ENCODE data around the gene PLP2. TPM values are rescaled to one million over a fixed set of nuclear protein-coding genes. Genes with fewer than 3 reads are reported as not detected.
"Not testable (repeated sequence)": the region's sequence is repeated elsewhere in the genome, so short reads cannot be mapped to it uniquely, and the experiment has no call there.

Gene PLP2
- total RNA-seq, 3 donors from 2014 or later (not counting 1 experiment from before 2014, with no cell fraction given), result 29.3 to 69.7 (median 34.8) TPM

DNA sequence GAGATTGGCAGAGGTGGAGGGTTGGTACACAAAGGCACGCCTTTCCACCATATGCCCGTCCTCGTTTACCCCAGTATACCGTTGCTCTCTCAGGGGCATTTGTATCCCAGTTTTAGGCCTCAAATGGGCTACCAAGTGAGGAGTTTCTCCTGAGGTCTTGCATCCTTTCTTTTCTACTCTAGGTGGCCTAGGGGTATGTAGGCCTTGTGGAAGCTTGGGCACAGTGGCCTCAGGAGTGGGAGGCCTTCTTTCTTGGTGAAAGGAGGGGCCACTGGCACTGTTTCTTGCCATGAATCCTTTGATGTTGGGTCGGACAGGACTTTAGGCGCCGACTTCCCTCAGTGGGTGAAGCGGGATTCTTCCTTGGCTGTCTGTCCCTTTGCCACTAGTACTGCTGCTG, 24.4 kb upstream of the PLP2 start:
- no peaks in the 10 kb centered on the region for H3K9me3 ChIP-seq (ENCODE audit: control insufficient read depth, insufficient read depth, low read length)
- Mint-ChIP-seq H3K9me3 (no peaks in the 10 kb centered on the region), H3K27me3 (ENCODE audit: low read depth in 2 of 2) (no peaks in the 10 kb centered on the region), H3K4me1 (no peaks in the 10 kb centered on the region), H3K36me3 (no peaks in the 10 kb centered on the region), H3K4me3 (no peak overlapping the region), H3K27ac (no peak overlapping the region)
- TF ChIP-seq, protein P1, sequence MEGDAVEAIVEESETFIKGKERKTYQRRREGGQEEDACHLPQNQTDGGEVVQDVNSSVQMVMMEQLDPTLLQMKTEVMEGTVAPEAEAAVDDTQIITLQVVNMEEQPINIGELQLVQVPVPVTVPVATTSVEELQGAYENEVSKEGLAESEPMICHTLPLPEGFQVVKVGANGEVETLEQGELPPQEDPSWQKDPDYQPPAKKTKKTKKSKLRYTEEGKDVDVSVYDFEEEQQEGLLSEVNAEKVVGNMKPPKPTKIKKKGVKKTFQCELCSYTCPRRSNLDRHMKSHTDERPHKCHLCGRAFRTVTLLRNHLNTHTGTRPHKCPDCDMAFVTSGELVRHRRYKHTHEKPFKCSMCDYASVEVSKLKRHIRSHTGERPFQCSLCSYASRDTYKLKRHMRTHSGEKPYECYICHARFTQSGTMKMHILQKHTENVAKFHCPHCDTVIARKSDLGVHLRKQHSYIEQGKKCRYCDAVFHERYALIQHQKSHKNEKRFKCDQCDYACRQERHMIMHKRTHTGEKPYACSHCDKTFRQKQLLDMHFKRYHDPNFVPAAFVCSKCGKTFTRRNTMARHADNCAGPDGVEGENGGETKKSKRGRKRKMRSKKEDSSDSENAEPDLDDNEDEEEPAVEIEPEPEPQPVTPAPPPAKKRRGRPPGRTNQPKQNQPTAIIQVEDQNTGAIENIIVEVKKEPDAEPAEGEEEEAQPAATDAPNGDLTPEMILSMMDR (IDR thresholded peaks at IDR 0.05), result no peak
- no peaks in the 10 kb centered on the region for H3K36me3 ChIP-seq (ENCODE audit: control insufficient read depth, insufficient read depth, low read length)
- 100% methylated on average over 8 of the region's 8 CpGs for WGBS (ENCODE audit: insufficient coverage)
- intact Hi-C loops (cut with micrococcal nuclease), result no loop called here
- H3K27ac ChIP-seq (ENCODE audit: low read length), result no peak overlapping the region
- no peak for DNase-seq
- no peaks in the 10 kb centered on the region for H3K4me1 ChIP-seq (ENCODE audit: control insufficient read depth, insufficient read depth, low read length)
- no peaks in the 10 kb centered on the region for H3K27me3 ChIP-seq (ENCODE audit: control insufficient read depth, insufficient read depth, low read length)
- ATAC-seq, result no peak
- H3K4me3 ChIP-seq (ENCODE audit: low read length), result no peak overlapping the region

DNA sequence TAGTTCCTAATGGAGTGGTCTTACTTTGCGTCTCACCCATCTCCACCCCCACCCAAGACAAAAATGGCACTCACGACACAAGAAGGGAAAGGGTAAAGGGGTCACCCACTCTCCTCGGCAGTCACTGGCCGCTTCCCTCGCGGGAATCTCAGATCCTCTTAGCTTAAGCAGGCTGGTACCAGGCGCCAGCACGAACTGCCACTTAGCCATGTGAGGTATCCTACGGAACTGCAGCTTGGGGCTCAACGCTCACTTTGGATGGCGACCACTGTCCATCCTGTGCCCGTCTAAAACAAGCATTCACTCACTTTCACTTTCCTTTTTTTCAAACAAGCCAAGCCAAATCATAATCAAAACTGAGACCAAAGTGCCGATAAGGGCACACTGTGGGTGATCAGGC, 23.8 kb upstream of the PLP2 start:
- no peaks in the 10 kb centered on the region for H3K27me3 ChIP-seq (ENCODE audit: control insufficient read depth, insufficient read depth, low read length)
- Mint-ChIP-seq H3K9me3 (no peaks in the 10 kb centered on the region), H3K4me1 (no peaks in the 10 kb centered on the region), H3K27ac (no peak overlapping the region), H3K27me3 (ENCODE audit: low read depth in 2 of 2) (no peaks in the 10 kb centered on the region), H3K4me3 (no peak overlapping the region), H3K36me3 (no peaks in the 10 kb centered on the region)
- H3K9me3 ChIP-seq (ENCODE audit: control insufficient read depth, insufficient read depth, low read length), result no peaks in the 10 kb centered on the region
- H3K4me1 ChIP-seq (ENCODE audit: control insufficient read depth, insufficient read depth, low read length), result no peaks in the 10 kb centered on the region
- intact Hi-C loops (cut with micrococcal nuclease), result no loop called here
- DNase-seq (no peak), ATAC-seq (no peak)
- 92% methylated on average over 13 of the region's 13 CpGs for WGBS (ENCODE audit: insufficient coverage)
- no peak overlapping the region for H3K27ac ChIP-seq (ENCODE audit: low read length)
- H3K36me3 ChIP-seq (ENCODE audit: control insufficient read depth, insufficient read depth, low read length), result no peaks in the 10 kb centered on the region
- H3K4me3 ChIP-seq (ENCODE audit: low read length), result no peak overlapping the region
- TF ChIP-seq, protein P1 (IDR thresholded peaks at IDR 0.05), result no peak

DNA sequence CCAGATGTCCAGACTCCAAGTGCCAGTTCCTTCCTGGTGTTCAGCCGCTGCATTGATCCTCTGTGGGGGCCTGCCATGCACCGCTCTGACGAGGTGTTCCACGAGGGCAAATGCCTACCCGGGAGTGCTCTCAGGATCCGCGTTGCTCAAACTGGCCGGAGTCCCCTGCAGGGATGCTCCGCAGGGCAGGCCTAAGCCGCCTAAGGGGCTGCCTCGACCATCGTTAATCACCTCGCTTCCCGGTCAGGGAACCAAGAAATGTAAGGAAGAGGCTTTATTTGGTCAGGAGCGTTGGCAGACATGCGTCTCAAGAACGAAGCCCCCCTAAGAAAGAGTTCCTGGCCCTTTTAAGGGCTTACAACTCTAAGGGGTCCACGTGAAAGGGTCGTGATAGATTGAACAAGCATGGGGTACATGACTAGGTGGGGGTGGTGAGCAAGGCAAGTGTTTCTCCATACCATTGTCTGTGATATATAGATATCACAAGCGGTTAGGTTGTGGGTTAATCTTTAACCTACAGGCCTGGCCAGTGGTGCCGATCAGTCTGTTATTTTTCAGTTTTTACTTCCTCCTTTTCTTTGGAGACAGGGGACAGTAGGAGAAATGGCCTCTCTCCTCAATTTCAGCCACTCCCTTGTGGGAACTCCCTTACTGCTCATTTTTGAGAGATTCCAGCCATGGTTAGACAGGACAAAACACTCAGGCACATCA, 23.2 kb upstream of the PLP2 start:
- H3K9me3 ChIP-seq (ENCODE audit: control insufficient read depth, insufficient read depth, low read length); H3K27me3 ChIP-seq (ENCODE audit: control insufficient read depth, insufficient read depth, low read length); H3K36me3 ChIP-seq (ENCODE audit: control insufficient read depth, insufficient read depth, low read length); H3K9me3 Mint-ChIP-seq; H3K27me3 Mint-ChIP-seq (ENCODE audit: low read depth in 2 of 2); H3K4me3 Mint-ChIP-seq; ATAC-seq; H3K4me3 ChIP-seq (ENCODE audit: low read length); intact Hi-C loops (cut with micrococcal nuclease); H3K27ac ChIP-seq (ENCODE audit: low read length); DNase-seq; H3K27ac Mint-ChIP-seq; H3K36me3 Mint-ChIP-seq; H3K4me1 Mint-ChIP-seq; H3K4me1 ChIP-seq (ENCODE audit: control insufficient read depth, insufficient read depth, low read length): not testable (repeated sequence)
- WGBS (ENCODE audit: insufficient coverage), result 92% methylated on average over 17 of the region's 21 CpGs

DNA sequence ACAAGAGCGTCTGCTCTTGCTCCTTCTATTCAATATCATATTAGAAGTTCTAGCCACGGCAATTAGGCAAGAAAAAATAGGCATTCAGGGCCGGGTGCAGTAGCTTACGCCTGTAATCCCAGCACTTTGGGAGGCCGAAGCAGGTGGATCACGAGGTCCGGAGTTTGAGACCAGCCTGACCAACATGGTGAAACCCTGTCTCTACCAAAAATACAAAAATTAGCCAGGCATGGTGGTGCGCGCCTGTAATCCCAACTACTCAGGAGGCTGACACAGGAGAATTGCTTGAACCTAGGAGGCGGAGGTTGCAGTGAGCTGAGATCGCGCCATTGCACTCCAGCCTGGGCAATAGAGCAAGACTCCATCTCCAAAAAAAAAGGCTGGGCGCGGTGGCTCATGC, 22.4 kb upstream of the PLP2 start:
- intact Hi-C loops (cut with micrococcal nuclease); H3K9me3 Mint-ChIP-seq: not testable (repeated sequence)

More for the DNA sequence above, 22.4 kb upstream of the PLP2 start:
- H3K9me3 ChIP-seq (ENCODE audit: control insufficient read depth, insufficient read depth, low read length); H3K27ac ChIP-seq (ENCODE audit: low read length); H3K36me3 ChIP-seq (ENCODE audit: control insufficient read depth, insufficient read depth, low read length); ATAC-seq; H3K4me1 Mint-ChIP-seq; H3K4me3 Mint-ChIP-seq; H3K36me3 Mint-ChIP-seq; DNase-seq; H3K27me3 Mint-ChIP-seq (ENCODE audit: low read depth in 2 of 2); H3K27me3 ChIP-seq (ENCODE audit: control insufficient read depth, insufficient read depth, low read length); H3K4me3 ChIP-seq (ENCODE audit: low read length); H3K4me1 ChIP-seq (ENCODE audit: control insufficient read depth, insufficient read depth, low read length); H3K27ac Mint-ChIP-seq: not testable (repeated sequence)
- WGBS (ENCODE audit: insufficient coverage), result 97% methylated on average over 12 of the region's 14 CpGs

Measured in natural killer cell (primary cell).